NOMO-1 treated with DMSO at 0.1 percent for 48 hours (cell line): ENCODE results near the gene LRRC46.
A peak's percentile ranks its signal among the peaks of the same experiment; 100 is the strongest.

Source experiments
- DNase-seq: peaks from one replicate; lab custom pipeline; 2025; ENCODE audit not compliant: unreplicated experiment; lab: John Stamatoyannopoulos, UW

LRRC46 gene

DNA sequence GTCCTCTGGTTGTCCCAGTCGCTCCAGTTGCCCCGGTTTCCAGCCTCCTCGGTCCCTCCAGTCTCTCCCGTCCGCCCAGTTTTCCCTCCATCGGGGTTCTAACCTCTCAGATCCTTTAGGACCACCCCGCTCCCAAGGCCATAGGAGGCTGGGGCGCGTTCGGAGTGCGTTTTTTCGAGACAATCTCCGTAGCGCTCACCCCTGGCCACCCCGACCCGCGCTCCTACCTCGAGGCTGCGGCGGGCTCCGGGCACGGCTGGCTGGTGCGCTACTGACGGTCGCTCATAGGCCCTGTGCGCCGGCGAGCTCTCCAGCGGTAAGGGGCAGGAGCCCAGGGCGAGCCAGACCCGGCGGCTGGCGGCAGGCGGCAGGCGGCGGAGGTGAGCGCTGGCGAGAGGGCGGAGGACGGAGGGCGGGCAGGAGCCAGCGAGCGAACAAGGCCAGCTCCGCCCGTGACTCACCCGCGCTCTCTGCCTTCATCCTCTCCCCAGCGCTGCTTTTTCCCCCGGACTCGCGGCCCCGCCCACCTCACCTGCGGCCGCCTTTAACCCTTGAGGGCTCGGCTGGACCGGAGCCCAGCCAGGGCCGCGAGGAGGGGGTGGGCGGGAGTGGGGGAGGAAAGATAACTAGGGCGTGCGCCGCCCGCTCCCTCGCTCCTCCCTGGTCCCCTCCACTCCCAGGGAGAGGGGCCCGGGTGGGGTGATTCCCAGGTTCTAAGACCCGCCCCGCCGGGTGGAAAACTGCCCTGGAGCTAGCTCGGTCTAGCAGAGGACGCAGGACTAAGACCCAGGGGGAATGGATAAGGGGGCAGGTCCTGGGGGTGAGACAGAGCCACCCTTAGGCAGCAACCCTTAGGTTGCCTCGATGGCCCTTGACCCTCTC is 19.5 kb downstream of the LRRC46 start, which contains the start of gene SP6:
TSS of gene SP6 (minus strand) at position 472 of the 882 bp plus-strand sequence. CDS start 2,734 bp downstream, outside the sequence.
- DNase-seq = peak; percentile 32

DNA sequence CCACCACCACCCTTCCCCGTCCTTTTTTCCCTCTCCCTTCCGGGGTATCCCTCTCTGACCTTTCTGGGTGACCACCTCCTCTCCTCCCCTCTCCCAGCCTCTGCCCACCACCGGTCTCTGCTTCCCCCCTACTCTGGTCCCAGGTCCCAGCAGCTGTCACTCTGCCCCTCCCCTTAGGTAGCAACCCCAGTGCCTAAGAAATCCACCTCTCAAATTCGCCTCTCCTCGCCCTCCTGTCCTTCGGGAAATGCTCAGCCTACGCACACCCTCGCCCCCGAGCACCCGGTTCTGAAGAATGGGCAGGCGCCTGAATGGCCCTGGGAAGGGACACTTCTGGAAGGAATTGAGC is 20.3 kb downstream of the LRRC46 start:
- DNase-seq = no peak

DNA sequence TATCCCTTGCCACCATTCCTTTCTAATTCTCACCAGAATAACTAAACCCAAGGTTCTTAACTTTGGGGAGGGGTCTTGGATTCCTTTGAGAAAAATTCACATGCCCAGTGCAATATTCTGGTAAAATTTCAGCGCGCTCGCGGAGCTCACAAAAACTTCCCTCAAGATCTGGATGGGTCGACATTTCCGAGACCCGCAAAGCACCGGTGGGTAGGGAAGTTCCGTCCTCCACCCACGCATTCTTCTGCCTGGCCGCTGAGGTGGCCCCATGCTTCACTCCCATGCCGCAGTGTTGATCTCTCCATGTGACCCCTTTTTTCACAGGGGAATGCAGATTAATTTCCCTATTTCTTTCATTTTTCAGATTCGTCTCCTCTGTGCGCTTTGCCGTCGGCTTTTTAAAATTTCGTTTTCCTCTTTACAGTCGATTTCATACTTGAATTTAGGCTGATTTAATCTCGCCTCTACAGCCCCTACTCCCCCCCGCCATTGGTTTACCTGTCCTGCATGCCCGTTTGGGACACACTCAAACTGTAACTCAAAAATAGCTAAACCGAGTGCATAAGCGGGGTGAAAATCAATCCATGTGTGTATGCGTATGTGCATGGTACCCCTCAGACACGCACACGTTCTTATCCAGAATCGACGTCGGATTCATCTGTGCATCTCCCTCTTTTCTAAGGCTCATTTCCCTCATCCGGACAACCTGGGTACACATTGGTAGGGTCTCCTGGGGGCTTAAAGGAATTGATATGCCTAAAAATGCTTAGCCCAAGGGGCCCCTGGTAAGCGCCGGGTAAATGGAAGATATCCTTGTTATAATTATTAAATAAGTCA is 20.9 kb downstream of the LRRC46 start:
- no peak for DNase-seq

DNA sequence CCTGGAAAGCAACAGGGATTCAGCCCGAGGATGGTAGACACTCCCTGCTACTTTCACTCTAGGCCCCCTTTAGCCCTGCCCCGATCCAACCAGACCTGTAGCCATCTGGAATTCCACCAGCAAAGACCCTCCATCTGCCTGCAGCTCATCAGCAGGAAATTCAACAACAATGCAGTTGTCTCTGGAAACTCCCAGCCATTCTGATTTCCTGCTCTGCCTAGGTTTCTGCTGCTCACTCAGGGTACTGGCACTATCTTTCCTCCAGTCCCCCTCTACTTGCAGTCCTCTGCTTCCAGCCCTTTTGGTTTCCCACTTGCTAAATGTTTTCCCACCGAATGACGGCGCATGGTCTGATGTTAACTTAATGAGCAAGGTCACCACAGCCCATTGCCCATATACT is 22.1 kb downstream of the LRRC46 start:
- no peak for DNase-seq

DNA sequence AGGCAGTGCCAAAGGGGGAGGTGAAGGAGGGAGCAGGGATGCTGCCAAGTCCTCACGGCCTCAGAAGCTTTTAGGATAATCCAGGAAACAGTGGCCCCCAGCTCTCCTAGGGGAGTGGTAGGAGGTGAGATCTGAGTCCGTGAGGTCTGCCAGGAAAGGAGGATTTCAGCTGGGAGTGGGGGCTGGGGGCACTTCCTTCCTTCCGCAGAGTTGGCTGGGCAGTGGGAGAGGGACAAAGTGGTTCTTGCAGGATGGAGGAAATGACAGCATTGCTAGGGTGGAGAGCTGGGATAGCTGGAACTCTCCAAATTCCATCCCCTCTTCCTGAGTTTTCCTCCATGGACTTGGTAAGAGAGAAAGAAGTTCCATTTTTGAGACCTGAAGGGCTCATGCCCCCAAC is 24.3 kb downstream of the LRRC46 start:
- no peak for DNase-seq

DNA sequence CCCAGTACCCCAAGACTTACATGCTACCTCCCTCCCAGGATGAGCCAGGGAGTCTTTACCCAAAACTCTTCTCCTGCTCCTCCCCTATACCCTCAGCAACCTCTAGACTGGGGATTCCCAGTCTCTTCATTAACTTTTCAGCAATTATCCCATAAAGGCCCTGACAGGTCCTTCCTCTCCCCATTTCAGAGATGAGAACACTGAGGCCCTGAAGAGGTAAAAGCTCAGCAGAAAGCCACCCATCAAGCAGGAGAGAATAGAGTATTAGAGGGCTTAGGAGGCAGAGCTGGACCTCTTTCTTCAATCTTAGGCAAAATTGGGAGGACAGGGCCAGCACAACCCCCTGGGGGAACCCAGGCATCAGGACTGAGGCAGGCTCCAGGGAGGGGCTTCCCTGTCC is 25.4 kb downstream of the LRRC46 start:
- DNase-seq = no peak

DNA sequence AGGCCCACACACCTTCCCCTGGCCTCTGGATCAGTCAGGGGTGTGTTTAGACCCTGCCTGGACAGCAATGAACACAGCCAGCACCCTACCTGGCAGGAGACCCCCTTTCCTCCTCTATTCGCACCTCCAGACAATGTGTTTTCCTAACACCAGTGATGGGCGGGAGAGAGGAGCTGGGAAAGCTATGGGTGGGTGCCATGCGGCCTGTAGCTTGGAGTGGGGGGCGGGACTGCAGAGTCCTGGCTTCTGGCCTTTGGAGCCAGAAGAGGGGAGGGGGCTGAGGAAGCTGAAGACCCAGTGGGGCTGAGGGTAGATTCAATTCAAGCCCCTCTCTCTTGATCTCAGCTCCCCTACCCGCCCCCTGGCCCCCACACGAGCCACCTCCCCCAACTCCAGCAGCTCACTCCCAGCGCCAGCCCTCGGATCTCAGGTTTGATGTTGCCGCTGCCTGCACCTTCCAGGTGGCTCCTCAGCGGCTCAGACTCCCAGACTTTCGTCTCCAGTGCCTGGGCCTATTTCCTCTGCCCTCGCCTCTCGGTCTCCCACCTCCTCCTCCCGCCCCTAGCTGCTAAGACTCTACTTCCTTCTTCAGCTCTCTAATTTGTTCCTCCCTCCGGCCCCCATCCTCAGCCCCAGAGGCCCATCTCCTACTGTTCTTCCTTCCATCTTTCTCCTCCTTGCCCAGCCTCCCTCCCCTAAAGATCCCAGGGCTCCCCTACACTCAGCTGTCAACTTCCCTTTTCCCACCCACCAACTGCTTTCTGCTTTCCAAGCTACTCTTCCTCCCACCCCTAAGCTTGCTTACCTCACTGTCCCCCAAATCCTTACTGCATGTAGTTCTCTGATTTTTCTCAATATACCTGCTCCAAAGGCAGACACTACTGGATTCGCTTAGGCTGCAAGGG is 26.3 kb downstream of the LRRC46 start:
- peak; percentile 31 for DNase-seq

DNA sequence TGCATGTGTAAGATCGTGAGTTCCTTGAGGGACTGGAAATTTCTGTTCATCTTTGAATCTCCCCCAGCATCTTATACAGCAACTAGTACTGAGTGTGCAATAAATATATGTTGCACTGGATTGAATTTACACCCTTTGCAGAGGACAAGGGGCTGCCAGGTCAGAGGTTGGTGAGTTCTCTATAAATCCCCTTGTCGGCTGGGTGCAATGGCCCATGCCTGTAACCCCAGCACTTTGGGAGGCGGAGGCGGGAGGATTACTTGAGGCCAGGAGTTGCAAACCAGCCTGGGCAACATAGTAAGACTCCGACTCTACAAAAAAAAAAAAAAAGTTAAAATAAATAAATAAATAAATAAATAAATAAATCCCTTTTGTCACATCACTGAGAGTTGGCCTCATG is 28.9 kb downstream of the LRRC46 start:
- DNase-seq = no peak

DNA sequence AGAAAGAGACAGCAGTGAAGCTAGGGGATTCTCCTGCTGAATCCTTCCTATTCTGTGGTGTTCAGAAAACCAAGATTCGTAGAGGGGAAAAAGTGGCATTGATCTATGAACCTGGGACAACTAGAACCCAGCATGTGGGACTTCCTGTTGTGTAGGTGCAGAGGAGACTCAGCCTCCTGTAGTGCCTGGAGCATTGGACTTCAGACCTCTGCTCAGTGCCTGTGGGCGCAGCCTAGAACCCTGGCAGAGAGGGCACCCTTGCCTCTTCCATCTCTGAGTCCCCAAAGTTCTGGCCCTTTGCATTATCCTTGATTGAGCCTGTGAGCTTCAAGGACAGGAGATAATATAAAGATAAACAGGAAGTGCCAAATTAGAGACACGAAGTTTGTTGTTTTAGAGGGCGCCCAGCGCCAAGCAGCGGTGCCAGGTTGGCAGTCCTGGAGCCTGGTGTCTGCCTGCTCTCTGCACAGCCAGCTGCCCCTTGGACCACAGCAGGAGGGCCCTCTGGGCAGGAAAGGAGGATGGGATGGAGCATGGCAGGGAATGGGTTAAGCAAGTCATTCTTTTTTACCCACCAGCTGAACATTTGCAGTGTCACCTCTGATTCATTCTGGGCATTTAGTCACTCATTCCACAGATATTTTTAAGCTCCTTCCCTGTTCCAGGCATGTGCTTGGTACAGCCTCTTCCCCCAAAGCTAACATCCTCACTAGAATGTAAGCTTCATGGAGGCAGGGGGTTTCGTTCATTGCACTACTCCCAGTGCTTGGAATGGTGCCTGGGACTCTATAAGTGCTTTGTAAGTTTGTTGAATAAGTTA is 31.4 kb downstream of the LRRC46 start:
- DNase-seq = no peak

DNA sequence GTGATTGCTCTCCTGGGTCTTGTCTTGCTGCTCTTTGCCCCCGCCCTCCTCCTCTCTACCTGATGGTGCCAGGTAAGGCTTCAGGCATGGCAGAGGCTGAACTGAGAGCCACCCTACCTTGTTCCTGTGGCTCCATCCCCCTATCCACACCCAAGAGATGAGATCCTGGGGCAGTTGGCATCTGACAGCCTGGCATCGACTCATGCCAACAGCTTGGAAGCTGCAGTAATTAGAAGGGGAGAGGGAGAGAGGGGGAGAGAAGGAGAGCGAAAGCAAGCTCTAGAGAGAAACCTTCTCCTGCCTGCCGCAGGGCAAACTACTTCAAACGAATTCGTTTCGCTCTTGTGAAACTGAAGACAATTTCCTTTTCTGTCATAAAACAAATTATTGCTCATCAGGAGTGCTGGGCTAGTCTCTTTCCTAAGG is 33.3 kb downstream of the LRRC46 start:
- DNase-seq = peak; percentile 81

DNA sequence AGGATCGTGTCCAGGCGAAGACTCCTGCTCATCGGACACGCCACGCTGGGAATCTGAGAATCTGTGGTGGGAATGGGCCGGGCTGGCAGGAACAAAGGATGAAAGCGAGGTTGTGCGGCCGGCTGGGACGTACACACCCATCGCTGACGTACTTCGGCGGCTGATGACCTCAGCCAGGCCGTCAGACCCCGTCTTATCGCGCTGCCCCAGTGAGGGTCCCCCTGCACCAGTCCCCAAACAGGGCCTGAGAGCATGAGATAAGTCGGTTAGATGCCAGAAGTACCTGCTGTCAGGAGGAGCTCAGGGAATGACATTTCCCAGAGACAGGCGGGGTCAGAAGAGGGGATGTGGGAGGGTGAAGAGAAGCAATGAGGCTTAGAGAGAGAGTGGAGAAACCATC is 35.5 kb downstream of the LRRC46 start:
- DNase-seq = no peak

DNA sequence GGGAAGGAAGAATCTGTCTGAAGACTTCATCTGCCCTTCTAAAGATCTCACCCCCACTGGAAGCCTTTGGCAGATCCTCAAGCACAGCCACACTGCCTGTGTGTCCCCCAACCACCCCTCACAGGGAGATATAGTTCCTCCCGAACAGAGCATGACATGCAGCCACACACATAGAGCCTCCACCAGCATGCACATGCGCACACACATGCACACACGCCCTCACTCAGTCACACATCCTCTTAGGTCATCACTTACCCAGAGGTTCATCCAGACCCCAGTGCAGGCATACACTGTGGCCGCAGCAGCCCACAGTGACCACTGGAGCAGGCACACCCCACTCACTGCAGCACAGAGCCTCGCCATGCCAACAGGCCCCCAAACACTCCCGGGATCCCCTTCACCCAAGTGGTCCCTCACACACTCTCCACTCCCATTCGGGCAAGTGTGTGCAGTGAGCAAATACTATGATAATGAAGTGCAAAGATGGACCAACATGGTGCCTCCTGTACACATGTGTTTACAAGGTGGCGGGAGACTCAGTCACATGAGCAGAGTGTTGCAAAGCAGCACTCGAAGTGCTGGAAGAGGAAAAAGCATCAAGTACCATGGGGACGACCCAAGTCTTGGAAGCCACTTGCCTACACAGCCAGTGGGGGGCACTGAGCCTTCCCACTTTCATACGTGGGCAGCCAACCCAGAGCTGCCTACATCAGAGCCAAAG is 36.5 kb downstream of the LRRC46 start:
- DNase-seq = no peak

DNA sequence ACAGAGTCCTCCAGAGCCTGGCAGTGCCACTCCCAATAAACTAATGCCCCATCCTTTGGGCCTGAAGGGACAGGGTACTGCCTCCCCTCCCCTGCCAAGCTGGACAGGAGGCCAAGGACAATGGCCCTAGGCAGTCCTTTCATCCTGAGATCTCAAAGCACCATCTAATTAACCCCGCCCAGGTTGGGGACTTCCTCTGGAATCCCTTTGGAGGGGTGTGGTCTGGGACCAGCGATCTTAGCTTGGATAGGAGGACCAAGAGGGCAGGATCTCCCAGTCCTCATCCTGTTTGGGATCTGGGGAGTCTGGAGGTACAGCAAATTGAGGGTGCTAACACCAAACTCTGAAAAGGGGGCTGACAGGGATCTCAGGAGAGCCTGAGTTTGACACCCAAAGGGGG is 37.6 kb downstream of the LRRC46 start:
- no peak for DNase-seq

DNA sequence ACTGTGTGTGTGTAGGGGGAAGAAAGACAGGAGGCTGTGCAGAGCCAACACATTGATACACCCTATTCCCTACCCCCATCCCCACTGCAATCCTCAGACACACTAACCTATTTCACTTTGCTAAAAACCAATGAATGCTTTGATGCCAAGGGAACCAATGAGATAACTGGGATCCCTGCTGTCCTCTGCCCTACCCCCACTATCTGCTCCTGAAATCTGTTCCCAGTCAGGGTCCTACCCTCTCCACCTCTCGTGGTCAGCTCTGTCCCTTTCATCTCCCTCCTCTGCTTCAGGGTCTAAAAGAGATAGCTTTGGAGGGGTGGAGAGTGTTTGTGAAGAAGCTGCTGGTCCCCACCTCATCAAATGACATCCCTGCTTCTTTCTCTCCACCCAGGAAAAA is 38.6 kb downstream of the LRRC46 start:
- DNase-seq = no peak

DNA sequence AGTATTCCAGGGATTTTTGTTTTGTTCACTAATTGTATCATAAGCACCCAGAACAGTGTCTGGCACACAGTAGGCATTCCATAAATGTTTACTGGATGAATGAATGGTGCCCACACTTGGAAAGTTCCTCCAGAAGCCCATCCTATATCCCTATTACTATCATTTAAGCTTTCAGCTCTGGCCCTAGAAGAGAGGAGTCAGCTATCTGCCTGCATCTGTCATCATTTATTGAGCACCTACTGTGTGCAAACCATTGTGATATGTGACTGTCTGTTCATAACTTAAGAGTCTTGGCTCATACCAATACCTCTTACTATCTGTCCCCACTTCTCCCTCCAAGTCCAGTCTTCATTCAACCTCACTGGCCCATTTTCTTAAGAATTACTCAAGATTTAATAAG is 39.6 kb downstream of the LRRC46 start:
- no peak for DNase-seq

DNA sequence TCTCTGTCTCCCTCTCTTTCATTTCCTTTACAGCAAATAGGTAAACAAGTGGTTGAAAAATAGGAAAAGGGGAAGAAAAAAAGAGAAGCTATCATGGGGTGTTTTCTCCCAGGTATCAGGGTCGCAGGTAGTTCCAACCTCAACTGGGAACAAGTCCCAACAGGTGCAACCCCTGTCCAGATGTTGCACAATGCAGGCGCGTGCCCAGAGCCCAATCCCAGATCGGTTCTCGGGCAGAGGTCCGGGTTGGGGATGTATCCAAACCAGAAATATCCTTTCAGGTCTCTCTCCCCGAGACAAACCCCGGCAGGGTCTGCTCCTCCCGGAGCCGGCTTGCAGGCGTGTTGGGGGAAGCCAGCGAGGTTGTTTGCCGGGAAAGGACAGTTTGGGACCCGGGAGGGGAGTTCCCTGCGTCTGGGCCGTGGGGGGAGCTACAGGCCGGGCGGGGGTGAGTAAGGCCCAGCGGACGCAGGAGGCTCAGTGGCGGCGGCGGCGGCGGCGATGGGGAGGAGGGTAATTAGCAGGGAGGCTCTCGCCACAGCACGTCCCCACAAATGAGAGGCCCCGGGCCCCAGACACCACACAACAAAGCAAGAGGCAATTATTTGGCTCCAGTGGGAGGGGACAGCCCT is 40.7 kb downstream of the LRRC46 start:
- DNase-seq = peak; percentile 24

DNA sequence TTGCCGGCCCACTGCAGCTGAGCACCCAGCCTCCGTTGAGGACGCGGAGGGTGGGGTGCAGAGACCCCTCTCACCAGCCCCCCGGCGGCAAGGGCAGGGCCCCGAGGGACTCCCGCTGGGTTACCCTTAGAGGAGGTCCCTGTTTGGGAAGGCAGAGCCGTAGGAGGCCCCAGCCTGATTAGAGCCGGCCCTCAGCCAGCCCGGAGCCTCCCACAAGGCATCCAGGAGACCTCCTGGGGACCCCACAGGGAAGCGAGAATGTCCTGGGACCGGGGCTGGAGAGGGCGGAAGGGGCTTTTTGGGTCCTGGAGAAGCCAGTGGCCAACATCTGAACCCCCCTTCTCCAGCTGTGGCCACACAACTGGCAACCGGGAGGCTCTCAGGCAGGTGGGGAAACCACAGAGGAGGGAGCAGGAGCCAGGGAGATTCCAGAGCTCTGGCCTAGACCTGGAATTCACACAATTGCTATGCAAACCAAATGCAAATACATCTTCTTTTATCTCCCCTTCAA is 41.2 kb downstream of the LRRC46 start:
- DNase-seq = no peak

DNA sequence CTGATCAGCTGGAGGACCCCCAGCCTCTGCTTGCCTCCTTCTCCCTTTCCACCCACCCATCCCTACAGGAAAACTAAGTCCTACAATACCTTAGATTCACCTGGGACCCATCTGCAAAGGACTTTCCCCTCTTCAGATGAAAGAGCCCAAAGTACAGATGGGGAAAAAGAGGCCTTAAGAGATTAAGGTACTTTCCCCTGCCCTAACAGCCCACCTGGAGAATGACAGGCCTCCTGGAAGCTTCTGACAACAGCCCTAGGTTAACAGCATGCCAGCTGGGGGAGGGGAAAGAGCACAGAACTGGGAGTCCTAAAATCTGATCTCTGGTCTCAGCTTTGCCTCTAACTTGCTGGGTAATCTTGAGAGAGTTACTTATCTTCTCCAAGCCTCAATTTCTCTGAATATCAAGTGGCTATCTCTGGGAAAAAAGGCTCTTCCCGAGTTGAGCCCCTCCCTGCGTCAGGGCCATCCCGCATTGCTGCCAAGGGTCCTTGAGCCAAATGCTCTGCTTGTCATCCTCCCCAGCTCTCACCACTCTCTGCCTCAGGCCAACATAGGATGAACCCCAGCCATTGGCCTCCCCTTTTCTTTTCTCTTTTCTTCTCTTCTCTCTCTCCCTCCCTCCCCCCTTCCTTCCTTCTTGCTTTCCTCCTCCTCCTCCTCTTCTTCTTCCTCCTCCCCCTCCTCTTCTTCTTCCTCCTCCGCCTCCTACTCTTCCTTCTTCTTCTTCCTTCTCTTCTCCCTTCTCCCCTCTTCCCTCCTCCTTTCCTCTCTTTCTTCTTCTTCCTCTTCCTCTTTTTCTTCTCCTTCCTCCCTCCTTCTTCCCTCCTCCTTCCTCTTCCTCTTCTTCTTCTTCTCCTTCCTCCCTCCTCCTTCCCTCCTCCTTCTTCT is 42.0 kb downstream of the LRRC46 start:
- DNase-seq = peak; percentile 35
